Astrocyte of the cerebellum (primary cell): ENCODE results near the gene CCDC183.

Experiments used
- DNase-seq: peaks from one replicate; pipeline ENCODE4 v3.0.0-alpha.2; 2011; ENCODE audit warnings: low read depth
- H3K4me3 ChIP-seq: 2 replicates; pipeline ENCODE4 v1.5.1; 2011; ENCODE audit warnings: mild to moderate bottlenecking, low read depth, low read length, moderate library complexity
- CTCF ChIP-seq: IDR thresholded peaks from 2 replicates; pipeline ENCODE4 v1.5.1; 2012; ENCODE audit warnings: low read length, low read depth, moderate library complexity, mild to moderate bottlenecking; ENCODE audit errors: missing control alignments
- in situ Hi-C: cut with HindIII; loops from 2 replicates; pipeline ENCODE4 v1.10.0; 2017; ENCODE audit warnings: low sequenced_read_pairs

CCDC183 gene

GRCh38 chr9:136773386-136774044 lies 22.6 kb upstream of the CCDC183 start:
- in situ Hi-C loops = no loop called here
- no peak for DNase-seq

GRCh38 chr9:136774416-136775045 lies 21.6 kb upstream of the CCDC183 start:
- no peak overlapping the region for H3K4me3 ChIP-seq
- no peak for TF ChIP-seq CTCF
- no peak for DNase-seq
- in situ Hi-C loops = loop anchor here (25.0 kb wide), 1 partner anchor 263 kb away; the partner anchor contains the start of genes ABCA2, FUT7 and NPDC1

More at GRCh38 chr9:136773386-136774044, 22.6 kb upstream of the CCDC183 start:
- H3K4me3 ChIP-seq = no peak overlapping the region
- no peak for TF ChIP-seq CTCF

DNA sequence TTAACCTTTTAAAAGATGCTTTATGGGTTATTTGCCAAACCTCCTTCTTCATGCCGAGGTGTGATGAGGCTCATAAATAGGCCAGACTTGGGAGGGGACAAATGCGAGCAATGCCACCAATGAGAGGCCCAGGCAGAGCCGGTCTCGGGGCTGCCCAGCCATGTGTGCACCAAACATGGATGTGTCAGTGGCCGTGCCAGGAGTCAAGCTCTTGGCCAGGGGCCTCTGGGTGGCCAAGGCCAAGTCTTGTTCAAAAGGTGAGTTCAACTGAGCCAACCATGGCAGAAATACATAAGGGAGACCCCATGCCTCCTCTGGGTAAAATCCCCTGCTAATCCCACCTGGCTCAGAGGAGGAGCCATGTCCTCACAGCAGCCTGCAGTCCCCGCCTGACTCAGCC lies 20.9 kb upstream of the CCDC183 start:
- no peak for TF ChIP-seq CTCF
- H3K4me3 ChIP-seq = no peak overlapping the region
- DNase-seq = no peak
- in situ Hi-C loops = loop anchor here (25.0 kb wide), 1 partner anchor 262 kb away; the partner anchor contains the start of genes ABCA2, FUT7 and NPDC1

DNA sequence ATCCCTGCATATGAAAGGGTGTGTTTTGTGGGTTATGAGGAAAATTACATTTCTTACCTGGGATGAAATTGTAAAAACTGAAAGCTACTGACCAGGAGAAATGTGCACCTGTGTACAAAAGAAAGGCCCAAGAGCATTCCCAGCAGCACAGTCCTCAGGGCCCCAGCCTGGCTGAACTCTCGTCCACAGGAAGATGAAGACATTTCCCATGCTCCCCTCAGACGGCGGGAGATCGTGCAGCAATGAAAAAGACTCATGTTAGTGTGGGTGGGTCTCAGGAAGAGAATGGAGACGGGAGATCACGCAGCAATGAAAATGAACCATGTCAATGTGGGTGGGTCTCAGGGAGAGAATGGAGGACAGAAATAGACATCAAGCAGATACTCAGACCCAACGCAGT lies 19.2 kb upstream of the CCDC183 start:
- no peak for DNase-seq
- in situ Hi-C loops = loop anchor here (25.0 kb wide), 1 partner anchor 260 kb away; the partner anchor contains the start of genes ABCA2, FUT7 and NPDC1
- no peak for TF ChIP-seq CTCF
- no peak overlapping the region for H3K4me3 ChIP-seq

- in situ Hi-C loops = loop anchor here (25.0 kb wide), 1 partner anchor 260 kb away; the partner anchor contains the start of genes ABCA2, FUT7 and NPDC1
- no peak overlapping the region for H3K4me3 ChIP-seq
These were observed 18.8 kb upstream of the CCDC183 start for GRCh38 chr9:136777359-136777758.

GRCh38 chr9:136779808-136780207 lies 16.3 kb upstream of the CCDC183 start:
- H3K4me3 ChIP-seq = no peak overlapping the region
- in situ Hi-C loops = loop anchor here (25.0 kb wide), 1 partner anchor 257 kb away; the partner anchor contains the start of genes ABCA2, FUT7 and NPDC1
- peak; percentile 36 for TF ChIP-seq CTCF
- DNase-seq = no peak

More at GRCh38 chr9:136777359-136777758, 18.8 kb upstream of the CCDC183 start:
- TF ChIP-seq CTCF = no peak
- DNase-seq = no peak
